NCI-H1105 (cell line): ENCODE results near the gene PFKFB3.
"Not testable (repeated sequence)": the region's sequence is repeated elsewhere in the genome, so short reads cannot be mapped to it uniquely, and the experiment has no call there.

ENCODE experiments used
- DNase-seq: peaks from one replicate; lab custom pipeline; 2025; lab: John Stamatoyannopoulos, UW

PFKFB3 gene

GRCh38 chr10:6202098-6202683 is 541 bp upstream of the PFKFB3 start:
- no peak for DNase-seq

- DNase-seq = no peak
These were observed 765 bp downstream of the PFKFB3 start for GRCh38 chr10:6203331-6204062.

GRCh38 chr10:6204063-6204340 is 1.3 kb downstream of the PFKFB3 start:
- no peak for DNase-seq

GRCh38 chr10:6204341-6205191 is 1.8 kb downstream of the PFKFB3 start:
- no peak for DNase-seq

GRCh38 chr10:6206486-6206885 is 3.8 kb downstream of the PFKFB3 start:
- DNase-seq = not testable (repeated sequence)

GRCh38 chr10:6207658-6208057 is 4.9 kb downstream of the PFKFB3 start:
- no peak for DNase-seq

GRCh38 chr10:6208799-6209235 is 6.1 kb downstream of the PFKFB3 start:
- DNase-seq = no peak

GRCh38 chr10:6211341-6211670 is 8.6 kb downstream of the PFKFB3 start:
- DNase-seq = no peak

GRCh38 chr10:6211671-6212635 is 9.2 kb downstream of the PFKFB3 start:
- DNase-seq = no peak

GRCh38 chr10:6212806-6213205 is 10.1 kb downstream of the PFKFB3 start:
- no peak for DNase-seq

- DNase-seq = no peak
These were observed 10.6 kb downstream of the PFKFB3 start for GRCh38 chr10:6213257-6213905.

- DNase-seq = no peak
These were observed 11.2 kb downstream of the PFKFB3 start for GRCh38 chr10:6213908-6214307.

GRCh38 chr10:6214612-6215011 is 11.9 kb downstream of the PFKFB3 start:
- no peak for DNase-seq

- no peak for DNase-seq
These were observed 12.5 kb downstream of the PFKFB3 start for GRCh38 chr10:6215241-6215640.

GRCh38 chr10:6215683-6216484 is 13.2 kb downstream of the PFKFB3 start:
- no peak for DNase-seq

- no peak for DNase-seq
These were observed 14.2 kb downstream of the PFKFB3 start for GRCh38 chr10:6216916-6217315.

- DNase-seq = no peak
These were observed 14.9 kb downstream of the PFKFB3 start for GRCh38 chr10:6217611-6218010.

GRCh38 chr10:6218692-6219493 is 16.2 kb downstream of the PFKFB3 start:
- DNase-seq = no peak

GRCh38 chr10:6219494-6219836 is 16.7 kb downstream of the PFKFB3 start:
- DNase-seq = no peak
